H9 (cell line): ENCODE data around the gene SETBP1. TPM values are rescaled to one million over a fixed set of nuclear protein-coding genes. Genes with fewer than 3 reads are reported as not detected.

Source experiments
- DNase-seq: peaks from one replicate; pipeline ENCODE4 v3.0.0-alpha.2; 2017
- H2AFZ ChIP-seq: one replicate; pipeline ENCODE4 v1.6.1; 2013; ENCODE audit warnings: mild to moderate bottlenecking, low read length, control low read depth, moderate library complexity
- H2AK5ac ChIP-seq: 2 replicates; pipeline ENCODE4 v1.6.1; 2013; ENCODE audit warnings: low read length, control low read depth, mixed read lengths; ENCODE audit not compliant: insufficient read length
- H2BK120ac ChIP-seq: one replicate; pipeline ENCODE4 v1.6.1; 2013; ENCODE audit warnings: low read depth, mild to moderate bottlenecking, low read length, control low read depth, inconsistent platforms; ENCODE audit not compliant: poor library complexity, severe bottlenecking
- H2BK12ac ChIP-seq: 2 replicates; pipeline ENCODE4 v1.6.1; 2013; ENCODE audit warnings: low read length, control low read depth, mixed read lengths, low read depth; ENCODE audit not compliant: insufficient read length
- H2BK15ac ChIP-seq: 2 replicates; pipeline ENCODE4 v1.6.1; 2013; ENCODE audit warnings: low read depth, low read length, control low read depth
- H2BK20ac ChIP-seq: one replicate; pipeline ENCODE4 v1.6.1; 2013; ENCODE audit warnings: low read depth, mild to moderate bottlenecking, low read length, control low read depth, inconsistent platforms; ENCODE audit not compliant: poor library complexity, severe bottlenecking
- H2BK5ac ChIP-seq: 2 replicates; pipeline ENCODE4 v1.6.1; 2013; ENCODE audit warnings: low read length, control low read depth, mixed read lengths; ENCODE audit not compliant: insufficient read length
- H3K14ac ChIP-seq: 2 replicates; pipeline ENCODE4 v1.6.1; 2013; ENCODE audit warnings: low read length, control low read depth; ENCODE audit not compliant: insufficient read depth
- H3K18ac ChIP-seq: 2 replicates; pipeline ENCODE4 v1.6.1; 2013; ENCODE audit warnings: low read depth, mild to moderate bottlenecking, mixed read lengths, low read length, control low read depth; ENCODE audit not compliant: insufficient read length
- H3K23ac ChIP-seq: 2 replicates; pipeline ENCODE4 v1.6.1; 2013; ENCODE audit warnings: low read length, control low read depth, mixed read lengths, low read depth; ENCODE audit not compliant: insufficient read length
- H3K23me2 ChIP-seq: 2 replicates; pipeline ENCODE4 v1.6.1; 2013; ENCODE audit warnings: low read depth, mild to moderate bottlenecking, mixed read lengths, low read length, control low read depth; ENCODE audit not compliant: insufficient read length, poor library complexity, severe bottlenecking
- H3K27ac ChIP-seq: 2 replicates; pipeline ENCODE4 v1.5.1; 2013; ENCODE audit warnings: low read length, control low read depth, mixed read lengths, low read depth; ENCODE audit not compliant: insufficient read length
- H3K27me3 ChIP-seq: 2 replicates; pipeline ENCODE4 v1.6.1; 2013; ENCODE audit warnings: low read length, control low read depth, inconsistent platforms; ENCODE audit not compliant: insufficient read depth
- H3K4ac ChIP-seq: 2 replicates; pipeline ENCODE4 v1.6.1; 2013; ENCODE audit warnings: low read depth, mild to moderate bottlenecking, control low read depth, inconsistent platforms, low read length, moderate library complexity
- H3K4me1 ChIP-seq: 2 replicates; pipeline ENCODE4 v1.6.1; 2013; ENCODE audit warnings: low read length, control low read depth, inconsistent platforms; ENCODE audit not compliant: insufficient read depth
- H3K4me2 ChIP-seq: 2 replicates; pipeline ENCODE4 v1.6.1; 2013; ENCODE audit warnings: low read length, control low read depth, mixed read lengths; ENCODE audit not compliant: insufficient read length, insufficient read depth
- H3K56ac ChIP-seq: 2 replicates; pipeline ENCODE4 v1.6.1; 2013; ENCODE audit warnings: low read depth, mild to moderate bottlenecking, mixed read lengths, low read length, control low read depth; ENCODE audit not compliant: insufficient read length
- H3K79me1 ChIP-seq: 2 replicates; pipeline ENCODE4 v1.6.1; 2013; ENCODE audit warnings: low read depth, mild to moderate bottlenecking, moderate library complexity, low read length, control low read depth, inconsistent platforms; ENCODE audit not compliant: insufficient read depth, poor library complexity, severe bottlenecking
- H3K79me2 ChIP-seq: 2 replicates; pipeline ENCODE4 v1.6.1; 2013; ENCODE audit warnings: low read length, control low read depth, inconsistent platforms; ENCODE audit not compliant: insufficient read depth
- H3K9ac ChIP-seq: 2 replicates; pipeline ENCODE4 v1.6.1; 2013; ENCODE audit warnings: low read length, control low read depth, mixed read lengths; ENCODE audit not compliant: insufficient read length; ENCODE audit errors: extremely low read depth
- H3K9me3 ChIP-seq: one replicate; pipeline ENCODE4 v1.6.1; 2013; ENCODE audit warnings: low read depth, low read length, inconsistent platforms; ENCODE audit not compliant: control insufficient read depth
- H3T11ph ChIP-seq: one replicate; pipeline ENCODE4 v1.6.1; 2013; ENCODE audit warnings: mild to moderate bottlenecking, low read length, control low read depth, inconsistent platforms
- H4K20me1 ChIP-seq: one replicate; pipeline ENCODE4 v1.6.1; 2013; ENCODE audit not compliant: control insufficient read depth, insufficient read length, insufficient read depth
- H4K5ac ChIP-seq: 2 replicates; pipeline ENCODE4 v1.6.1; 2013; ENCODE audit warnings: low read depth, mild to moderate bottlenecking, mixed read lengths, low read length, control low read depth; ENCODE audit not compliant: insufficient read length
- H4K8ac ChIP-seq: replicated peaks from 2 replicates; pipeline ENCODE4 v1.6.1; 2013; ENCODE audit warnings: low read length, control low read depth, mixed read lengths, low read depth; ENCODE audit not compliant: insufficient read length
- H4K91ac ChIP-seq: 2 replicates; pipeline ENCODE4 v1.6.1; 2013; ENCODE audit warnings: low read depth, mild to moderate bottlenecking, moderate library complexity, mixed read lengths, low read length, control low read depth; ENCODE audit not compliant: insufficient read length
- H3K27ac Mint-ChIP-seq, 3 experiments: 2 replicates in 2 of 3; 3 replicates in 1 of 3; pipeline ENCODE4 v1.8.0; 2020 to 2021; ENCODE audit warnings: mixed read lengths in 3 of 3, mild to moderate bottlenecking in 1 of 3, moderate library complexity in 1 of 3
- H3K27me3 Mint-ChIP-seq: 2 replicates; pipeline ENCODE4 v1.8.0; 2021; ENCODE audit warnings: low read depth, mild to moderate bottlenecking, moderate library complexity, mixed read lengths
- H3K36me3 Mint-ChIP-seq, 3 experiments: 2 replicates in 2 of 3; 3 replicates in 1 of 3; pipeline ENCODE4 v1.8.0; 2020 to 2021; ENCODE audit warnings: low read depth in 3 of 3, mixed read lengths in 3 of 3; ENCODE audit not compliant: insufficient read depth in 1 of 3
- H3K4me1 Mint-ChIP-seq, 2 experiments: 2 replicates each; pipeline ENCODE4 v1.8.0; 2020; ENCODE audit warnings: mixed read lengths in 2 of 2
- H3K4me3 Mint-ChIP-seq, 2 experiments: 2 replicates in 1 of 2; 3 replicates in 1 of 2; pipeline ENCODE4 v1.8.0; 2020 to 2021; ENCODE audit warnings: mild to moderate bottlenecking in 2 of 2, mixed read lengths in 2 of 2, moderate library complexity in 1 of 2
- H3K9me3 Mint-ChIP-seq, 2 experiments: 2 replicates in 1 of 2; 3 replicates in 1 of 2; pipeline ENCODE4 v1.8.0; 2020; ENCODE audit warnings: mild to moderate bottlenecking in 2 of 2, mixed read lengths in 2 of 2, moderate library complexity in 1 of 2
- CTCF ChIP-seq: fragments of 200-600 bp; sonication (generic); conservative IDR thresholded peaks from 3 replicates; pipeline ENCODE4 v1.8.0; 2021; ENCODE audit warnings: antibody characterized with exemption, mild to moderate bottlenecking
- WGBS: extraction: QIAGEN DNeasy Blood & Tissue Kit; methylation state at CpG from one replicate; pipeline ENCODE4 v1.1.7; 2013; ENCODE audit warnings: missing lambda C conversion rate, low lambda C conversion rate, mixed read lengths; ENCODE audit not compliant: insufficient read length; ENCODE audit errors: extremely low coverage; 5-methylcytosine and 5-hydroxymethylcytosine counted together
- total RNA-seq: library from RNA; stranded (reverse); gene quantifications from 2 replicates; pipeline ENCODE4 v1.2.1, GENCODE V29; 2021

Gene SETBP1
- total RNA-seq, 1 experiment from 2014 or later: 4.6 TPM

- no peak overlapping the region for H3K9ac ChIP-seq
- H3K4ac ChIP-seq: no peak overlapping the region
- no peak overlapping the region for H2BK20ac ChIP-seq
- H3K23ac ChIP-seq: no peak overlapping the region
- H2AK5ac ChIP-seq: no peak overlapping the region
- H3T11ph ChIP-seq: no peak overlapping the region
- no peak overlapping the region for H3K18ac ChIP-seq
- no peak overlapping the region for H4K8ac ChIP-seq
- no peak overlapping the region for H3K56ac ChIP-seq
- no peaks in the 10 kb centered on the region for H3K27me3 ChIP-seq
- TF ChIP-seq CTCF: no peak
- H2BK5ac ChIP-seq: no peak overlapping the region
- H2BK12ac ChIP-seq: no peak overlapping the region
- H3K9me3 ChIP-seq: no peaks in the 10 kb centered on the region
- peaks cover 0 to 2% of the 10 kb centered on the region in 2 experiments; a peak in 1 of 5 replicates for H3K9me3 Mint-ChIP-seq
- H3K79me2 ChIP-seq: no peaks in the 10 kb centered on the region
- H2BK120ac ChIP-seq: no peak overlapping the region
- H3K36me3 Mint-ChIP-seq: no peaks in the 10 kb centered on the region
- H3K27ac Mint-ChIP-seq: no peak overlapping the region; a peak in 1 of 7 replicates
- no peak overlapping the region for H4K5ac ChIP-seq
- no peak overlapping the region for H2BK15ac ChIP-seq
- peaks cover 40 to 45% of the 10 kb centered on the region in 2 experiments for H3K4me1 Mint-ChIP-seq
- H2AFZ ChIP-seq: no peak overlapping the region
- peaks cover 7% of the 10 kb centered on the region; the same call in 1 of the 2 replicates for H3K4me1 ChIP-seq
- no peak for DNase-seq
- no peaks in the 10 kb centered on the region for H3K27me3 Mint-ChIP-seq
- no peaks in the 10 kb centered on the region for H4K20me1 ChIP-seq
- H3K4me2 ChIP-seq: no peak overlapping the region
- no peaks in the 10 kb centered on the region for H3K79me1 ChIP-seq
- WGBS: no CpG with 5 or more reads among the region's 5 CpGs
- no peak overlapping the region for H4K91ac ChIP-seq
- no peak overlapping the region for H3K4me3 Mint-ChIP-seq
- no peaks in the 10 kb centered on the region for H3K23me2 ChIP-seq
- H3K14ac ChIP-seq: no peak overlapping the region
- H3K27ac ChIP-seq: no peak overlapping the region
Measured at GRCh38 chr18:44840058-44840790, 159.5 kb downstream of the SETBP1 start.
